HepG2 (cell line): ENCODE results near the gene TLE2.

Source experiments
- GABPA ChIP-seq, 2 experiments: IDR thresholded peaks; 2 replicates each; pipeline ENCODE4 v1.6.1; 2011 to 2016; ENCODE audit warnings: low read depth in 2 of 2, low read length in 1 of 2, missing biosample characterization in 1 of 2, missing genetic modification characterization in 1 of 2
- POLR2A ChIP-seq, 2 experiments: IDR thresholded peaks; 2 replicates each; pipeline ENCODE4 v1.6.1; 2011; ENCODE audit warnings: low read depth in 2 of 2, low read length in 2 of 2, mild to moderate bottlenecking in 1 of 2, moderate library complexity in 1 of 2; ENCODE audit not compliant: insufficient read depth in 1 of 2
- RBFOX2 ChIP-seq: fragments of 200-400 bp; formaldehyde crosslinking; IDR thresholded peaks from 2 replicates; pipeline ENCODE4 v1.6.1; 2017; ENCODE audit warnings: low read depth, mild to moderate bottlenecking, low read length

DNA sequence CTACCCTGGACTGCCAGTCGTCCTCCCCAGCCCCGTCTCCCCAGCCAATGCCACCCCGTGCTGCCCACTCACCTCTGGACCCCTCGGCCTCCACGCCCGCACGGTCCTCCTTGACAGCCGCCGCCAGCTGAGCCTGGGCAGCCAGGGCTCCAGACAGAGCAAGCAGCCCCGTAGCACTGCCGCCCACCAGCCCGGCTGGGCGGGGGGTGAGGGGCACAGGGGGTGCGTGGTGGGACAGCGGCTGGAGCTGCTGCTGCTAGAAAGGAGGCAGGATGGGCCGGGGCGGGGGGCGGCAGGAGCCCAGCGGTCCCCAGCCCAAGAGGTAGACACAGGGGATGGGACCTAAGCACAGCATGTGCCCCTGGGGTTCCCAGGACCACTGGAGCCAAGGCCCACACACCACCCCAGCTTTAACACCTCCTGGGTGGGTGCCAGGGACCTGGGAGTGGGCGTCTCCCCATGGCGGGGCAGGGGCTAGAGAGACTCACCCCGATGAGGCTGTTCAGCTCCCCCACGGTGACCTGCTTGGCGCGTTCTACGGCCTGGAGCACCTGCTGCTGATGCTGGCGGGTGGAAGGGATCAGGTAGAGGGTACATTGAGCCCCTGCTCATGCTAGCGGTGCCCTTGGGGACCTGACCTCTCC lies 9.7 kb downstream of the TLE2 start:
- no peak for TF ChIP-seq POLR2A (IDR thresholded peaks at IDR 0.05; ENCODE audit: insufficient read depth in 1 of 2, low read depth in 2 of 2, low read length in 2 of 2)
- no peak for TF ChIP-seq GABPA (IDR thresholded peaks at IDR 0.05; ENCODE audit: low read depth, low read length)
- no peak for TF ChIP-seq GABPA (CRISPR knock-in tag; IDR thresholded peaks at IDR 0.05; ENCODE audit: low read depth)
- TF ChIP-seq RBFOX2: no peak
